GM21367 (cell line): Measurements from ENCODE around the gene ACTG1.

Source experiments
- ATAC-seq: cut with Tn5 transposase; IDR thresholded peaks from one replicate; pipeline ENCODE4 v1.9.1; 2021; ENCODE audit not compliant: unreplicated experiment

The ACTG1 gene

GRCh38 chr17:81466564-81467472, 45.8 kb downstream of the ACTG1 start:
- ATAC-seq: no peak

GRCh38 chr17:81465910-81466309, 46.7 kb downstream of the ACTG1 start:
- no peak for ATAC-seq

- ATAC-seq: no peak
Observed at GRCh38 chr17:81464586-81464985, 48.0 kb downstream of the ACTG1 start.

GRCh38 chr17:81463506-81463905, 49.1 kb downstream of the ACTG1 start:
- no peak for ATAC-seq

GRCh38 chr17:81462506-81463125, 50.0 kb downstream of the ACTG1 start:
- ATAC-seq: no peak

GRCh38 chr17:81461607-81462500, 50.7 kb downstream of the ACTG1 start:
- no peak for ATAC-seq

GRCh38 chr17:81460856-81461460, 51.6 kb downstream of the ACTG1 start:
- no peak for ATAC-seq
